Lower lobe of right lung (tissue), 2 donors: ENCODE data around the gene NLRC3. TPM values are rescaled to one million over a fixed set of nuclear protein-coding genes. Genes with fewer than 3 reads are reported as not detected.

ENCODE experiments used
- ATAC-seq, 2 donors: fragments of 200-7000 bp; cut with Tn5 transposase; one replicate each; pipeline ENCODE4 v1.9.1; 2020 to 2022; ENCODE audit warnings: mild to moderate bottlenecking in 2 of 2, moderate library complexity in 2 of 2
- DNase-seq: peaks from one replicate; pipeline ENCODE4 v3.0.0-alpha.2; 2020
- H3K27ac ChIP-seq: fragments of 200-600 bp; one replicate; pipeline ENCODE4 v1.8.0; 2022
- H3K27me3 ChIP-seq: fragments of 200-600 bp; one replicate; pipeline ENCODE4 v1.8.0; 2022; ENCODE audit warnings: low read depth
- H3K36me3 ChIP-seq: fragments of 200-600 bp; one replicate; pipeline ENCODE4 v1.8.0; 2022; ENCODE audit warnings: mild to moderate bottlenecking
- H3K4me1 ChIP-seq: fragments of 200-600 bp; one replicate; pipeline ENCODE4 v1.8.0; 2022
- H3K4me3 ChIP-seq: fragments of 200-600 bp; one replicate; pipeline ENCODE4 v1.8.0; 2022; ENCODE audit warnings: mild to moderate bottlenecking
- H3K9me3 ChIP-seq: fragments of 200-600 bp; one replicate; pipeline ENCODE4 v1.8.0; 2022
- intact Hi-C: fragments of 100-400 bp; cut with DNase I; formaldehyde crosslinking; loops from one replicate; pipeline ENCODE4 v1.11.0; 2022
- long read RNA-seq: library from polyadenylated mRNA; unstranded; transcript quantifications from one replicate; pipeline ENCODE4 v2.0.0, GENCODE V29; 2021
- total RNA-seq: library from RNA; stranded (reverse); fragmentation: NEBNext Ultra II Directional; extraction: Animal tissue kit (Norgen Biotek cat#: 25700); gene quantifications from one replicate; pipeline ENCODE4 v1.2.1, GENCODE V29; 2021
- TF ChIP-seq, protein P1 (sequence below): fragments of 200-600 bp; IDR thresholded peaks from one replicate; pipeline ENCODE4 v1.8.0; 2022; ENCODE audit warnings: antibody characterized with exemption, mild to moderate bottlenecking
- donor health status: DM: no; HTN: yes; CAD: no; lungs with severe emphysema.

The NLRC3 gene, protein sequence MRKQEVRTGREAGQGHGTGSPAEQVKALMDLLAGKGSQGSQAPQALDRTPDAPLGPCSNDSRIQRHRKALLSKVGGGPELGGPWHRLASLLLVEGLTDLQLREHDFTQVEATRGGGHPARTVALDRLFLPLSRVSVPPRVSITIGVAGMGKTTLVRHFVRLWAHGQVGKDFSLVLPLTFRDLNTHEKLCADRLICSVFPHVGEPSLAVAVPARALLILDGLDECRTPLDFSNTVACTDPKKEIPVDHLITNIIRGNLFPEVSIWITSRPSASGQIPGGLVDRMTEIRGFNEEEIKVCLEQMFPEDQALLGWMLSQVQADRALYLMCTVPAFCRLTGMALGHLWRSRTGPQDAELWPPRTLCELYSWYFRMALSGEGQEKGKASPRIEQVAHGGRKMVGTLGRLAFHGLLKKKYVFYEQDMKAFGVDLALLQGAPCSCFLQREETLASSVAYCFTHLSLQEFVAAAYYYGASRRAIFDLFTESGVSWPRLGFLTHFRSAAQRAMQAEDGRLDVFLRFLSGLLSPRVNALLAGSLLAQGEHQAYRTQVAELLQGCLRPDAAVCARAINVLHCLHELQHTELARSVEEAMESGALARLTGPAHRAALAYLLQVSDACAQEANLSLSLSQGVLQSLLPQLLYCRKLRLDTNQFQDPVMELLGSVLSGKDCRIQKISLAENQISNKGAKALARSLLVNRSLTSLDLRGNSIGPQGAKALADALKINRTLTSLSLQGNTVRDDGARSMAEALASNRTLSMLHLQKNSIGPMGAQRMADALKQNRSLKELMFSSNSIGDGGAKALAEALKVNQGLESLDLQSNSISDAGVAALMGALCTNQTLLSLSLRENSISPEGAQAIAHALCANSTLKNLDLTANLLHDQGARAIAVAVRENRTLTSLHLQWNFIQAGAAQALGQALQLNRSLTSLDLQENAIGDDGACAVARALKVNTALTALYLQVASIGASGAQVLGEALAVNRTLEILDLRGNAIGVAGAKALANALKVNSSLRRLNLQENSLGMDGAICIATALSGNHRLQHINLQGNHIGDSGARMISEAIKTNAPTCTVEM
- total RNA-seq, result 3.9 TPM
- long read RNA-seq, full-length matches to known transcripts, result 2 of 11 reads
- long read RNA-seq, partial matches to known transcripts, result 6 of 11 reads
- long read RNA-seq, other reads (novel, unspliced or antisense), result 3 of 11 reads

DNA sequence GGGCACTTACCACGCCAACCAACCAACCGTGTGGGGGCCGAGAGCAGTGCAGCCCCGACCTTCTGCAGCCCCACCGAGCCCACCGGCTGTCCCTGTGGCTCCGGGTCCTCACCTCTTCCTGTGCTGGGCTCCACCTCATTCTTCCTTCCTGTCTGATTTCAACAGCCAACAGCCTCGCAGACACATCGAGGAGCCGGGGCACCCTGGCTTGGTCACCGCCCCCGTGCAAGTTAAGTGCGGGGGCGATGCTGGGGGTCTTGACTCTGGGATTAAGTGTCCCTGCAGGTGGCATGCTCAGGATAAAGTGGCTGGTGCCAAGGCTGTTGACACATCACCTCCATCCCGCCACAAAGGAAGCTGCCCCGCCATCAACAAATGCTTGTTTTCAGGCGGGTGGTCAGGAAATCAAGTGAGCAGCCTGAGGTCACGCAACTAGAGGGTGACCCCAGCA lies at the start of gene NLRC3:
TSS of gene NLRC3 (minus strand) at position 102 of the 451 bp plus-strand sequence. CDS start 12,367 bp downstream, outside the sequence.
- H3K27ac ChIP-seq, result peak within 1 kb of the TSS; percentile 71
- intact Hi-C loops, result no loop called here
- no peaks in the 10 kb centered on the region for H3K4me1 ChIP-seq
- H3K4me3 ChIP-seq, result peak within 1 kb of the TSS; percentile 54
- H3K9me3 ChIP-seq, result no peaks in the 10 kb centered on the region
- TF ChIP-seq, protein P1, sequence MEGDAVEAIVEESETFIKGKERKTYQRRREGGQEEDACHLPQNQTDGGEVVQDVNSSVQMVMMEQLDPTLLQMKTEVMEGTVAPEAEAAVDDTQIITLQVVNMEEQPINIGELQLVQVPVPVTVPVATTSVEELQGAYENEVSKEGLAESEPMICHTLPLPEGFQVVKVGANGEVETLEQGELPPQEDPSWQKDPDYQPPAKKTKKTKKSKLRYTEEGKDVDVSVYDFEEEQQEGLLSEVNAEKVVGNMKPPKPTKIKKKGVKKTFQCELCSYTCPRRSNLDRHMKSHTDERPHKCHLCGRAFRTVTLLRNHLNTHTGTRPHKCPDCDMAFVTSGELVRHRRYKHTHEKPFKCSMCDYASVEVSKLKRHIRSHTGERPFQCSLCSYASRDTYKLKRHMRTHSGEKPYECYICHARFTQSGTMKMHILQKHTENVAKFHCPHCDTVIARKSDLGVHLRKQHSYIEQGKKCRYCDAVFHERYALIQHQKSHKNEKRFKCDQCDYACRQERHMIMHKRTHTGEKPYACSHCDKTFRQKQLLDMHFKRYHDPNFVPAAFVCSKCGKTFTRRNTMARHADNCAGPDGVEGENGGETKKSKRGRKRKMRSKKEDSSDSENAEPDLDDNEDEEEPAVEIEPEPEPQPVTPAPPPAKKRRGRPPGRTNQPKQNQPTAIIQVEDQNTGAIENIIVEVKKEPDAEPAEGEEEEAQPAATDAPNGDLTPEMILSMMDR, result no peak
- DNase-seq, result no peak
- H3K27me3 ChIP-seq, result peaks cover 8% of the 10 kb centered on the region
- H3K36me3 ChIP-seq, result peaks cover 2% of the 10 kb centered on the region
- peak; percentile 13 to 16 for ATAC-seq

DNA sequence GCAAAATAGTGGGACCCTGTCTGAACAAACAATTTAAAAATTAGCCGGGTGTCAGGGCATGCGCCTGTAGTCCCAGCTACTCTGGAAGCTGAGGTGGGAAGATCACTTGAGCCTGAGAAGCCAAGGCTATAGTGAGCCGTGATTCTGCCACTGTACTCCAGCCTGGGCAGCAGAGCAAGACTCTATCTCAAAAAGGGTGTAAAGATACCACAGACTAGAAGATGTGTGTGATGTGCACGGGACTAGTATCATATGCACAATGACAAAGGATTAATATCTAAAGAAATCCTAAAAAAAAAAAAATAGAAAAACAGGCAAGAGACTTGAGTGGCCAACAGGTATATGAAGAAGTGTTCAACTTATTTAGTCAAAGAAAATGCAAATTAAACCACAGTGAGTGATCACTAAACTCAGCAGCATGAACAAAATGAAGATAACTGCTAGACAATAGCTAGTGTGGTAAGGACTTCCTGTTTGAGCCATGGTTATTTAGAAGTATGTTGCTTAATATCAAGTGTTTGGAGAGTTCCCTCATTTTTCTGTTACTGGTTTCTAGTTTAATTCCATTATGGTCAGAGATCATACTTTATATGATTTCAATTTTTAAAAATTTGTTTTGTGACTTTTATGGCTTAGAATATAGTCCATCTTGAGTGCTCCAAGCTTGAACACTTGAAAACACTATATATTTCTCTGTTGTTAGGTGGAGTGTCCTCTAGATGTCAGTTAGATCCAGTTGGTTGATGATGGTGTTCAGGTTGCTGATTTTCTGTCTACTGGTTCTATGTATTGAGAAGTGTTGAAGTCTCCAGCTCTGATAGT lies 48.9 kb upstream of the NLRC3 start:
- ATAC-seq, result peak; percentile 52 to 62
- intact Hi-C loops, result no loop called here
- no peak overlapping the region for H3K27ac ChIP-seq
- DNase-seq, result no peak
- no peaks in the 10 kb centered on the region for H3K27me3 ChIP-seq
- H3K4me1 ChIP-seq, result peaks cover 7% of the 10 kb centered on the region
- TF ChIP-seq, protein P1, result no peak
- H3K36me3 ChIP-seq, result no peaks in the 10 kb centered on the region
- no peak overlapping the region for H3K4me3 ChIP-seq
- no peaks in the 10 kb centered on the region for H3K9me3 ChIP-seq

DNA sequence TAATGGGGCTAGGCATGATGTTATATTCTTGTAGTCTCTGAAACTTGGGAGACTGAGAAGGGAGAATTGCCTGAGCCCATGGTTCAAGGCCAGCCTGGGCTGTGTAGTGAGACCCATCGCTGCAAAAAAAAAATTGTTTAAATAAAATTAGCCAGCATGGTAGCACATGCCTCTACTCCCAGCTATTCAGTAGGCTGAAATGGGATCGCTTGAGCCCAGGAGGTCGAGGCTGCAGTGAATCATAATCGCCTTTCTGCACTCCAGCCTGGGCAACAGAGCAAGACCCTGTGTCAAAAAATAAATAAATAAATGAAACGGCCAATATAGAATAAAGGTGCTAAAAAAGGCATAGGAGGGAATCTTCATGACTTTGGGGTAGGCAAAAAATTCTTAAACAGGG lies 48.1 kb upstream of the NLRC3 start:
- ATAC-seq (no peak), DNase-seq (no peak)
- no peaks in the 10 kb centered on the region for H3K27me3 ChIP-seq
- intact Hi-C loops, result no loop called here
- peaks cover 7% of the 10 kb centered on the region for H3K4me1 ChIP-seq
- no peak overlapping the region for H3K27ac ChIP-seq
- no peaks in the 10 kb centered on the region for H3K36me3 ChIP-seq
- TF ChIP-seq, protein P1, result no peak
- no peak overlapping the region for H3K4me3 ChIP-seq
- H3K9me3 ChIP-seq, result no peaks in the 10 kb centered on the region

DNA sequence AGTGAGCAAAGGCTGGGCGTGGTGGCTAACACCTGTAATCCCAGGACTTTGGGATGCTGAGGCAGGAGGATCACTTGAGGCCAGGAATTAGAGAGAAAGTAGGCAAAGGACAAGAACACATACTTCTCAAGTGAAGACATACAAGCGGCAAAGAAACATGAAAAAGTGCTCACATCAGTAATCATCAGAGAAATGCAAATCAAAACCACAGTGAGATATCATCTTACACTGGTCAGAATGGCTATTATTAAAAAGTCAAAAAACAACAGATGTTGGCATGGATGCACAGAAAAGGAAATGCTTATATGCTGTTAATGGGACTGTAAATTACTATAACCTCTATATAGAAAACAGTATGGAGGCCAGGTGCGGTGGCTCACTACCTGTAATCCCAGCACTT lies 46.4 kb upstream of the NLRC3 start:
- no peak for ATAC-seq
- intact Hi-C loops, result no loop called here
- H3K27ac ChIP-seq, result no peak overlapping the region
- H3K4me3 ChIP-seq, result no peak overlapping the region
- no peaks in the 10 kb centered on the region for H3K9me3 ChIP-seq
- no peaks in the 10 kb centered on the region for H3K27me3 ChIP-seq
- H3K4me1 ChIP-seq, result peaks cover 7% of the 10 kb centered on the region
- DNase-seq, result no peak
- TF ChIP-seq, protein P1, result no peak
- H3K36me3 ChIP-seq, result no peaks in the 10 kb centered on the region
